H1 (cell line): ENCODE data around the gene PATJ. TPM values are rescaled to one million over a fixed set of nuclear protein-coding genes. Genes with fewer than 3 reads are reported as not detected.

ENCODE experiments used
- ASH2L ChIP-seq: fragments of 200-600, 300-600 bp; sonication (generic); IDR thresholded peaks from one replicate; pipeline ENCODE4 v1.7.1; 2017; ENCODE audit warnings: low read length
- ATF2 ChIP-seq: IDR thresholded peaks from 2 replicates; pipeline ENCODE4 v1.6.1; 2012; ENCODE audit warnings: low read length, inconsistent platforms
- CHD7 ChIP-seq: fragments of 300-600 bp; sonication (generic); IDR thresholded peaks from 2 replicates; pipeline ENCODE4 v1.7.1; 2012; ENCODE audit warnings: low read length, moderate library complexity, mild to moderate bottlenecking, inconsistent platforms; ENCODE audit not compliant: insufficient replicate concordance
- CREB1 ChIP-seq: IDR thresholded peaks from 2 replicates; pipeline ENCODE4 v1.6.1; 2012; ENCODE audit warnings: inconsistent platforms
- RXRA ChIP-seq: IDR thresholded peaks from 2 replicates; pipeline ENCODE4 v1.6.1; 2011; ENCODE audit warnings: low read depth, mild to moderate bottlenecking, low read length, moderate library complexity; ENCODE audit not compliant: insufficient read depth
- YY1 ChIP-seq: IDR thresholded peaks from 2 replicates; pipeline ENCODE4 v1.6.1; 2011; ENCODE audit warnings: low read depth, mild to moderate bottlenecking, low read length
- polyA plus RNA-seq, 7 experiments: library from polyadenylated mRNA; depleted of rRNA in 3 of 7; stranded (reverse) in 5 of 7; unstranded in 2 of 7; fragments of >200 nt in 5 of 7; fragments of 200-250 nt in 2 of 7; gene quantifications; 1 replicate in 5 of 7; 2 replicates in 1 of 7; 4 replicates in 1 of 7; pipeline versions ENCODE4 v1.2.1 to v1.2.3, GENCODE V29; 2011 to 2013; ENCODE audit warnings: missing spikeins in 2 of 7, mixed read lengths in 2 of 7
- total RNA-seq: library from RNA; stranded (reverse); fragmentation: NEBNext Ultra II Directional; extraction: Animal tissue kit (Norgen Biotek cat#: 25700); gene quantifications from 2 replicates; pipeline ENCODE4 v1.2.1, GENCODE V29; 2021

PATJ gene
- total and polyA plus RNA-seq, 2 of the 8 experiments (the other 6 are each of a cell fraction or from before 2014, with no cell fraction given) = 8.2 to 55.6 TPM

- TF ChIP-seq CHD7 (no peak), YY1 (no peak), ASH2L (no peak), ATF2 (no peak), CREB1 (no peak), RXRA (no peak)
- TF ChIP-seq, all 59 proteins: peak for 0
Observed at GRCh38 chr1:62050165-62050564, 307.9 kb downstream of the PATJ start (continued).
